ENCODE results near the gene LYRM4.
A peak's percentile ranks its signal among the peaks of the same experiment; 100 is the strongest.

LYRM4 gene

DNA sequence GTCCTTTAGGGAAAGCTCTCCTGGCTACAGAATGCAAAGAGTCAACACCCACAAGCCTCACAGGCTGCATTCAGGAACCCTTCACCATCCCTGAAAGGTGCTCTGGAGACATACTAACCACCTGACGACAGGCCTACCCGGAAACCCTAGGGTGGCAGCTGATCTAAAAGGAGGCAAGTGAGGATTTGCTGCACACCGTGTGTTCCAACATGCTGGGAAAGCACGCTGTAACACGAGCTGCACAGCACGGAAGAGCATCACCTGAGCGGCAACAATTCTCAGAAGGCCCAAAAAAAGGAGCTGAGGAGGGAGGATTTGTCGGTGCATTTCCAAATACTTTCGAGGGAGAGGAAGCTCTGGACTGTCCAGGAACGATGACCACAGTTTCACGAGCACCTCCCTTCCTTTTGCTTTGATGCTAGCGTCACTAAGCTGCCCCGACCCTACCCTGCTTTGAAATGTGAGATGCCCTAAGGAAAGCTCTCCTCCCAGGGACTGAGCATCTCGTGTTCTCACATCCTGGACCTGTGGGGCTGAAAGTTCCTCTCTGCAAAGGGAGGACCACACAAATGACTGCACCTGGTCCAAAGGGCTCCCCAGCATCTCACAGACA is 88.6 kb downstream of the LYRM4 start:
- DNase-seq, result peak; percentile 75

DNA sequence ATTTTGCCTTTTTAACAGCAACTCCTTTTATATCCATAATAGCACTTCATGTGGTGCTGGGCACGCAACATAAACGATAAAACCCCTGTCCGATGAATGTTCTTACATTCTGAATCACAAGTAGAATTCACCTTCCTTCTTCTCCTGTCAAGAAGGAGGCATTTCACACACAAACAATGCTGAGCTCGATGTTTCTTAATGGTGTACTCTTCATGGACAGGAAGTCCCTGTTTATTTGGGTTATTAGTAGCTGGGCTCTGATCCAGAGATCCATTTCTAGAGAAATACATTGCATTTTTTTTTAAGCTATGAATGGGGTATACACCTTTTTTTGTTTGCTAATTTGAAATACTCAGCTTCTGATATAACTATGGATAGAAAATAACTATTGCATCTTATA is 93.2 kb downstream of the LYRM4 start:
- DNase-seq, result peak; percentile 64

DNA sequence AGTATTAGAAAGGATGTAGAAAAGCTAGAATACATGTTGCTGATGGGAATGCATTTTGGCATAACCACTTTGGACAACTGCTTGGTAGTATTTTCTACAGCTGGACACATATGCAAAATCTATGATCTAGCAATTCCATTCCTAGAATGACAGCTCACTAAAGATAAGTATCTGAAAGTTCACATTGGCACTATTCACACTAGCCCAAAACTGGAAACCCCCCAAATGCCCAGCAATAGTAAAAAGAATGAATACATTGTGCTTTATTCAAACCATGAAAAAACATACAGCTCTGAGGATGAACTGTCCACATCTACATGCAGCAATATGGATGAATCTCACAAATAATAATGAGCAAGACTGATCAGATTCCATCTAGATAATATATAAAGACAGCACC is 96.7 kb downstream of the LYRM4 start:
- DNase-seq, result no peak

DNA sequence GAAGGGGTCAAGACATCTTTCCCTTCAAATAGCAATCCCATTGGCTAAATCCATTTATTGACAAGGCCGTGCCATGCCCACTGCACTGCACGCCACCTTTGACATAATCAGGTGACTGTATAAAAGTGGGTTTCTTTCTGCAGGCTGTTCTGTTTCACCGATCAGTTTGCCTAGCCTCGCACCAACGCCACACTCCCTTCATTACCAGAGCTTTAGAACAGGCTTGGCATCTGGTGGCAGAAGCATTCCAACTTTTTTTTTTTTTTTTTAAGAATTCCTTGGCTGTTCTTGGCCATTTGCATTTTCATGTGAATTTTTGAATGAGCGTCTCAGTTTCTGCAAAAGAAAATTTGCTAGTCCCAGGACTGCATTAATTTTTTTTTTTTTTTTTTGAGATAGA is 97.5 kb downstream of the LYRM4 start:
- DNase-seq, result no peak

DNA sequence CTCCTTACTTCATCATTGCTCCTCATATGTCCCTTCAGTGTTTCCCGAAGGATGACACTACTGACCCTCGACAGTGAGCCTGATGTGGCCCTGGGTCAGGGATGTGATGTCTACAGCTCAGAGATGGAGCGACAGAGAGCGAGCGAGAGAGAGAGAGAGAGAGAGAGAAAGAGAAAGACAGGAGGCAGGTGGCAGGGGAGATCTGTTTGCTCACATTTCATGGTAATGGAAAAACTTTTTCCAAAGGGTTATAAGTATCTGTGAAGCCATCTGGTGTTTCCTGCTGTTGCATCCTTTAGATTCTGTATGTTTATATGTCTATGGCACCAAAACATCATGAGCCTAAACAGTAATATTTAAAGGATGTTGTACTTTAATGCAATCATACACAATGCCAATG is 98.4 kb downstream of the LYRM4 start:
- DNase-seq, result no peak

DNA sequence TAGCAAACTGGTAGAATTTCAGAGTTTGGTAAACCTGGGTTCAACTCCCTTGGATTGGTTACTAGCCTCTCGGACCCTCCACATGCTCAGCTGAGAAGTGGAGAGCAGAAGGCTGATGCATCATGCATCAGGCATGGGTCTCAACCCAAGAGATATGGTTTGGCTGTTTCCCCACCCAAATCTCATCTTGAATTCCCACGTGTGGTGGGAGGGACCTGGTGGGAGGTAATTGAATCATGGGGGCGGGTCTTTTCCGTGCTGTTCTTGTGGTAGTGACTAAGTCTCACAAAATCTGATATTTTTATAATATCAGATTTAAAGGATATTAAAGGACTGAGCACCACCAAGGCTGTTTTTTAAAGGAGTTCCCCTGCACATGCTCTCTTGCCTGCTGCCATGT is 100.5 kb downstream of the LYRM4 start:
- DNase-seq, result no peak

DNA sequence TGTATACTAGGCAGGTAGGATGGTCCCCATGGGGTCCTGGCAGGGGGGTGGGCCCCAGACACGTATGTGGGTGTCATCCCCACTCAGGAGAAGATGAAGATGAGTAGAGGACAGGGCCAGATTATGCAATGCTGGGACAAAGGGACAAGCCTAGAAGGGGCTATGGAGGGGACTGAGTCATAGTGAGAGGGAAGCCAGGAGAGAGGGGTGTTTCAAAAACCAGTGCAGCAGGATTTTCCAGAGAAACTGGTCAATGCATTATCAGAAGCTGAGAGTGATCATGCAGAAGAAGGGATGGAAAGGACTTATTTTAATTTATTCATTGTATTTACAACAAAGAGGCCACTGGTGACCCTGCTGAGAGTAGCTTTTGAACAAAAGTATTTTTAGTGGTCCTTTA is 101.6 kb downstream of the LYRM4 start:
- DNase-seq, result no peak

DNA sequence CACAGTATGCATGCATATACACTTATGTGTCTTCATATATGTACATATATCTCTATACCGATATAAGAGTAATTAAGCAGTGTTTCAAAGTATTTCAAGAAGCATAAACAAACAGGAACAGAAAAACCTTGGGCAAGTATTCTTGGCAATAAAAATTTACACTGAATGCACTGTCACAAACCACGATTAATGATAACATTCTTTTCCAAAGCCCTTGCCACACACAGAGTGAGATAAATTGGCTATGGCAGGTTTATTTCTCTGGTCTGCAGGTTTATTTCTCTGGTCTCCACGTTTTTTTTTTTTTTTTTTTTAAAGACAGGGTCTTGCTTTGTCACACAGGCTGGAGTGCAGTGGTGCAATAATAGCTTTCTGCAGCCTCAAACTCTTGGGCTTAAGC is 102.6 kb downstream of the LYRM4 start:
- no peak for DNase-seq

DNA sequence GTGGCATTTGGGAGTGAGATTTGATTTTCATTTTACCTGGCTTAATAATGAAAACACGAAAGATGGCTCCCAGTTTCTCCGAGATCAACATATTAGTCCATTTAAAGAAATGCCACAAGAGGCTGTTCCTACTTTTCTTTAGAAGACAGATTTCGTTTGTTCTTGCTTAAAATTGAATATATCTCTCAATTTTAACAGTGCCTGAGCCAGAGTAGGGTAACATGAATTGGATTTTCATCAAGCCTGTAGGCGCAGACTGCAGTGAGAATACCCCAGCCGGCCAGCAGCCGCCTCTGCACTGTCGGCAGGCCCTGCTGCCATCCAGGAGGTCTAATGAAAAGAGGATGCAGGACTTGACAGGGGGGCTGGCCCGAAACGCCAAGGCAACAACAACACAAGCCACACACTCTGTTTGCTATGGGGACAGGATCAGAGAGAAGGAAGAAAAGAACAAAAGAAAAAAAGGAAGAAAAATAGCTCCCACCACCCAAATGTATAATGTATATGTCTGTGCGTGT is 103.1 kb downstream of the LYRM4 start:
- no peak for DNase-seq

DNA sequence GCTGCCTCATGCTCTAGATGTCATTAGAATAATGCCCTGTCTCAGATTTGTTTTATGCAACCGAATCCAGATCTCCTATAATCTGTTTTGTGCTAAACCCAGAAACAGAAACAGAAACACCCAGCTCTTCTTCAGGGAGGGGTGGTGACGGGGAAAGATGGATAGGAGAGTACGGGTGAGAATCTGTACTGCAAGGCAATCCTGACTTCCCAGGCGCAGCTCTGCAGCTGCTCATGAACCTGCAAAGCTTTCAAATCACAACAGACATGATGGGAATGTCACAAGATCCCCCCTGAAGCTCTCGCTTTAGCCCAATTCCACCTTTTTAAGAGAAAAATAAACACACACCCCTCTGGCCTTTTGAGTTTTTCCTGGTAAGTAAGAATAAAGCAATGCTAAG is 104.1 kb downstream of the LYRM4 start:
- DNase-seq, result no peak

DNA sequence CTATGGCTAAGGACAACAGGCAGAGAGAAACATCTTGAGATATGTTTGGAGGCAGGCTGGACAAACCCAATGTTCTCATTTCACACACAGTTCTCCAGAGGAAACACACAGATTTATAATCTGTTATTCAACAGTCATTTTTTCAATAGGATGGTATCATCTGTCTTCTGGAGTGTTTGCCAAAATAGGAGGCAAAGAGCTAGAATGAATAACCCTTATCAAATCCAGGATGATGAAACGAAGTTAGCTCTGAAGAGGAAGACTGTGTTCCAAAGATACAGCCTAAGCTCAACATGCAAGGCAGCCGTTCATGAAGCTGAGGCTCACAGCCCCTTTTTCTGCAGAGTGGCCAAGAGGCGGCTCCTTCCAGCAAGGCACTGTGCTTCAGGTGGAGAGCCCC is 104.8 kb downstream of the LYRM4 start:
- DNase-seq, result peak; percentile 34

DNA sequence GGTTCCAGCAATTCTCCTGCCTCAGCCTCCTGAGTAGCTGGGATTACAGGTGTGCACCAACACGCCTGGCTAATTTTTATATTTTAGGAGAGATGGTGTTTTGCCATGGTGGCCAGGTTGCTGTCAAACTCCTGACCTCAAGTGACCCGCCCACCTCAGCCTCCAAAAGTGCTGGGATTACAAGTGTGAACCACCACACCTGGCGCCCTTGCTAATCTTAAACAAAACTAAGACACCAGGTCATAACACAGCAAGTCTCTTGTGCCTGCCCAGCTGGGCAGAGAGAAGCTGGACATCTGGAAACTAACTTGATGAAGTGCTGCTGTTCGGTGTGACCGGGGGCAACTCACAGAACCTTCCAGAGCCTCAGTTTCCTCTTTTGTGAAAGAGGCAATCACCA is 107.6 kb downstream of the LYRM4 start:
- DNase-seq, result no peak

DNA sequence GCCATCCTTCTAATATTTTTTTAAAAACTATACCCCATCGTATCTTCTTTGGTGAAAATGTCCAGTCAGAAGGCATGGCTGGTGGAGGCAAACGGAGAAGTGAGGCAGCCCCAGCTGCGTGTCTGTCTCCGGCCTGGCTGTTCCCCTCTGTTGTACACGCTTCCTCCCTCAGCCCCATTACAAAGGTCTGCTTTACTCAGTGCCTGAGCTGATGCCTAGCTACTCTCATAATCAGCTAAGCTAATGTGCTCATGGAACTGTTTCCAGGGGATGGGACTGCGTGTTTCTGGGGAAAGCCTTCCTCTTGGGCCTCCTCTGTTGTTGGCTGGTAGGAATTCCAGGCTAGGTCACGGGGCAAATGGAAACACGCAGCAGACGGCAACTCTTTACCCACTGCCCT is 108.3 kb downstream of the LYRM4 start:
- no peak for DNase-seq

DNA sequence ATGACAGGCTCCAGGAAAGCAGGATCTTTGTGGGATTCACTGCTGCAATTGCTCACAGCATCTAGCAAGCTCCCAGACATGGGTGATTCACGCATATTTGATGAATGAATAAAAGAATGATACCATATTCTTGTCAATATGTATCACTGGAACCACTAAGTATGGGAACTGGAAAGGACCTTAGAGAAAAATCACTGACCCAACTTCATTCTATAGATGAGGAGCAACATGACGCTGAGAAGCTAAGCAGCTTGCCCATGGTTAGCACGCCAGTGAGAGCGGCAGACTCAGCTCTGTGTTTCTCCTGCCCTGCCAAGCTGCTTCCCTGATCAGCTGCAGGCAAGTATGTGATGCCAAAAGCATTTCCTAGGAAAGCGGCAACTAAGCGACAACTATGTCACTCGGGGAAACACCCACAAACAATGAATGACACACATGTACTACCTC is 108.8 kb downstream of the LYRM4 start:
- no peak for DNase-seq

DNA sequence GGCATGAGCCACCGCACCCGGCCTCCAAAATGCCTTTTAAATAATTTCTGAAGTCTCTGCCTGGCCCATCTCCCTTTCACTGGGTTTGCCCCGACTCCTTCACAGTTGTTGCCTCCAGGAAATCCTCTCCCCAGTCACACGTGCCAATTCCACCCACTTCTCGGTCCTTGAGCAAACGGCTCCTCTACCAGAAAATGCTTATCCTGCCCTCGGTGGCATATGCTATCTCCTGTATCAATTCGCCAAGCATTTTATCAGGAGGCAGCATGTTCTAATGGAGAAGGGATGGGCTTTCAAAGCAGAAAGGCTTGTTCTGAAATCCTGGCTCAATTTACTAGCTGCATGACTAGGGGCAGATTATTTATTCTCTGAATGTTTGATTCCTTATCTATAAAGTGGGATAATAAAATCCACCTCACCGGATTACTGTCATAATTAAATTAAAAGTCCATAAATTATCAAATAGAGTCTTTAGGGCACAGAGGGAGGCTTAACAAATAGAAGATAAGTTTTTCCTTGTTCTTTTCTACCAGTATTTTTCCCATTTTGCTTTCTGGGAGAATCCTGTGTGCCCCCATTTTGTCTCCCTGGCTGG is 109.3 kb downstream of the LYRM4 start:
- peak; percentile 35 for DNase-seq

DNA sequence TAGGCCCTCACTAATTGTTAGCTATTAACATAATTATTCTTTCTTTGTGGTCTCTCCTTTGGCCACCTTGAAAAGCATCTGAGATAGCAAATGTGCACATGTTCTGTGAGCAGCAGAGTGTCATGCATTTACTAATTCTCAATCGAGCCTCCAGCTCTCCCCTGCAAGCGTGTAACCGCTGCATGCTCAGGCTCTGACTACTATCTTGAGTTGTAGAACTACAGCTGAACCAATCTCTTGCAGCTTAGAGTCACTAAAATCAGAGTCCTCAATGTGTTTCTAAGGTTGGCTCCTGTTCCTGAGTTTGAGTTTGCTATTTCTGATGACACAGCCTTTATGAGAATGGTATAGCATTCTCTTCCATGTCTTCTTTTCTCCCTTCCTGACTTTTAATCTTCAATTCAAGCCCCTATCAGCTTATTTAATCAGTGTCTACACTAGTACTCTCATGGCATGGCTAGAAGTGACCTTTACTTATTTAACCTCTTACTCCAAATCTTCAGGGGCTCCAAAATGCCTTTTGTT is 110.1 kb downstream of the LYRM4 start:
- DNase-seq, result no peak

DNA sequence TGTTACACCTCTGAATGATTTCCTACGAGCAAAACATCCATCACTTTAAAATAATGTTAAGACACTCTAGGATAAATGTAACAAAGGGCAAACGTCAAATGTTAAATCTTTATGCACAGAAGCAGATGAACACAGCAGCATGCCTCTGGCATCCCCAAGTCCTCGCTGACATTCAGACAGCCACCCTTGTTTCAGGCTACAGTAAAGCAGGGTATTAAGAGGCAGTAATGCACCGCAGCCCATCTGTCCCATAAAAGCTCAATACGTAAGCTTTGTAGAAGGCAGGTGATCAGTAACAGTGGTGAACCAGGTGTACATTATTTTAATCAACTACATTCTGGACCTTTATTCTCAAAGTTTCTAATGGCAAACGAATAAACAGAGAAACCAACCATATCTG is 110.9 kb downstream of the LYRM4 start:
- no peak for DNase-seq

DNA sequence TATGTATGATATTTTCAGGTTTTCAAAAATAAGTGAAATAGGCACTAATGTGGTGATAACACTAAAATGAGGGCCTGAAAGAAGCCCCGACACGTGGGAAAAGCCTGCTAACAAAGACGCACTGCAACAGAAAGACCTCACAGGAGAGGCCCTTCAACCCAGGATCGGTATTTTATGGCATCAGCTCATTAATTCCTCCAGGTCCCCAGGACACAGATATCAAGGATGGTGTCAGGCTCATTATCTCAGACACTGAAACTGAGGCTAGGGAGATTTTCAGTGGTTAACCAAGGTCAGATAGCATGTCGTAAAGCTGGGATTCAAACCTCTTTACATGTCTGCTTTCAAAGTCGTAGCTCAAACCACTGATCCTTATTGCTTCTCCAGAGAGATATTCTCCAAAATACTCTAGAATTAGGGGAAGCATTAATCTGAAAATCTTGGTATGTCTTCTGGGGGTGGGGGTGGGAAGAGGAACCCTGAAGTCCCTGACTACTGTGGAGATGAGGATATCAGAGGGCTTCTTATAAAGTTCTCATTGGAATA is 111.5 kb downstream of the LYRM4 start:
- no peak for DNase-seq

DNA sequence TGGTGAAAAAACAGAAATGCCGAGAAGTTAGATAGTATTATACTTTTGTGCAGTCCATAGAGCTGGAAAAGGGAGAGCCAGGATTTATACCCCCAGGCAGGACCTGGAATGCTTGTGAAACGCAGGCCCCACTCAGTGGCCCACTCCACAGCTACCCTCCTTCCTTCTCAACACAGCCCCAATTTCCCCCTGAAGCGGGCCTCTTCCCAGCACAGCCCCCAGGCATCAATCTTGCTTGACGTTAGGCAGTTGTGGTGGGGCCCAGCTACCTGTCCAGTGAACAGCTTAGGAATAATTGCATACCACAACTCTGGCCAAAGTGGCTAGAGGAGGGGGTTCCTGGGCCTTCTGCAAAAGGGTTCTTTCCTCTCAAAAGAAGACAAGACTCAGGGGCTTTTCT is 114.4 kb downstream of the LYRM4 start:
- no peak for DNase-seq

DNA sequence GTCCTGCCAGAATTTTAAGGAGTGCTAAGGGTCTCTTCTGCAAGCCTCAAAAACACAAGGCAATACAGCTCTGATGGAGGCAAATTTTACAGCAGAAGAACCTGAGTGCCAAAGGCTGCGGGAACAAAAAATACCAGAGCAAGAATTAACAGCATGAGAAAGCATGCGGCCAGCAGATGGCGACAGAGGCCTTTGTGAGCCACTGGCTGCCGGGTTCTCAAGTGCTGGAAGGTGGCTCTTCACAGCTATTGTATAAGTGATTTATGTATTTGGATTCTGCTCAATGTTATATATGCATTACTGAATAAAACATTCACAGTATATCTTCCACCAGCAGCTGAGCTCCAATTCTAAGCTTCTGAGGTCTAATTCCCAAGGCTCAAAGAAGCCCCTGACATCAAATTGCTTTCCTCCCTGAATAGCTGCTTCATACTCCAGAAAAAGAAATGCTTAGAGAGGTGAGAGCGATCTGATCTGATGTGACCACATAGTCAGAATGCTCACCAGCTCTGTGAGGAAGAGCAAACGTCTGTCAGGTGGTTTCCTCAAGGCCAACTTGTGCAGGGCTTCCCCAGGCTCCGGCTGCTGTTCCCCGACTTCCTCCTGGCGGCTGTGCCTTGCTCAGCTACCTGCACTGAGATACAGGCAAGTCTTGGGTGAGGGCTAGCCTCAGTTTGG is 117.0 kb downstream of the LYRM4 start:
- DNase-seq, result peak; percentile 90

DNA sequence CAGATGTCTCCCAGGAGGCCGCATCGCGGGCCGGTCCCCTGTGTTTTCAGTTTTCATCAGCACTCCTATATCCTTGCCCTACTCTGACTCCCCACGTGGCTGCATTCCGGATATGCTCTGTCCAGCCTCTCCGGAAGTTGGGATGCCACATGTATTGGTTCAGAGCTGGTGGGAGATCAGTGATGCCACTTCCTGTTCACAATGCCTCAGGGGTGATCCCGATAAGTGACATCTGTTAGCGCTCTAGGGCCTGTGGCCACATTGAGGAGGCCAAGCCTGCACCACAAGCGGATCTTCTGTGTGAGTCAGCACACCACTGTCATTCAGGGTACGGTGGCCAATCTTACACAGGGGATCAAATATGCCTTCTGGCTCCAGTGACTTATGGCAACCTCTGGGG is 117.8 kb downstream of the LYRM4 start:
- DNase-seq, result no peak

DNA sequence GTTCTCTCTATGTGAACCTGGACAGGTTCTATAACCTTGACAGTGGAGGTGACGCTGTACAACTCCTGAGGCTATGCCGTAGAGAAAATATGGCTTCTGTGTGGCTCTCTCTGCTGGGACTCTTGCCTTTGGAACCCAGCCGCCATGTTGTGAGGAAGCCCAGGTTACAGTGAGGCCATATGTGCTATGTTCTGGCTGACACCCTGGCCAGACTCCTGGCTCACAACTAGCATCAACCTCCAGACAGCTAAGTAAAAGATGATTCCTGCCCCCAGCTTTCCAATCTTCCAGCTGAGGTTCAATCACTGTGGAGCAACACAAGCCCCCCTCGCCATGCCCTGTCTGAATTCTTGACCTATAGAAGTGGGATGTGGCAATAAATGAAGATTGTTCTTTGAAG is 118.6 kb downstream of the LYRM4 start:
- DNase-seq, result no peak

DNA sequence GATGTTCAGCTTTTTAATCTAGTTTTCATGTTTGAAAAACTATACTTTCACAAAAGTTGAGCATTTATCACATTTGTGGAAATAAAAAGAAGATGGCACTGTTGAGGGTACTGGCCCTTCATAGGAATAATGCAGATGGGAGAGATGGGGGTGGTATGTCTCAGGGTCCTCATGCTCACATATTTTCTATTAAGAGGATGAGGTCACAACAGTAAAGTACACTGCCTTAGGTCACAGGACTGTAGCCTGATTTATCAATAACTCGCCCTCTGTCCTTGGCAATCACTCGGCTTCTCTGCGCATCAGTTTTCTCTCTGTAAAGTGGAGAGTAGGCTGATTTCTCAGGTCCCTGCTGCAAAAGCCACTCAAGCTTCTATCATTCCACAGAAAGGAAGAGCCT is 119.7 kb downstream of the LYRM4 start:
- DNase-seq, result no peak
